HCT116 (cell line): Measurements from ENCODE around the gene FNDC3A. TPM values are rescaled to one million over a fixed set of nuclear protein-coding genes. Genes with fewer than 3 reads are reported as not detected.

Source experiments
- ATAC-seq: fragments of 200-7000 bp; cut with Tn5 transposase; 2 replicates; pipeline ENCODE4 v1.9.1; 2020; ENCODE audit warnings: mild to moderate bottlenecking, moderate library complexity
- BruUV-seq: library from RNA; stranded (reverse); fragments of 400-500 nt; replicated peaks from 2 replicates; lab custom pipeline; 2021; lab: Mats Ljungman, UMichigan
- CTCF ChIA-PET: fragments of 300-600 bp; sonication (Branson Sonifier 250); formaldehyde crosslinking; loops from one replicate; lab custom pipeline; 2021; ENCODE audit warnings: antibody characterized with exemption; lab: Charles Lee
- POLR2A ChIA-PET: fragments of 300-600, 350-600 bp; sonication (Branson Sonifier 250); formaldehyde crosslinking; loops from one replicate; lab custom pipeline; 2021; ENCODE audit warnings: antibody characterized with exemption; lab: Charles Lee
- RAD21 ChIA-PET, 2 experiments: fragments of 300-600 bp; sonication (Branson Sonifier 250); formaldehyde crosslinking; loops; one replicate each; lab custom pipeline; 2023; ENCODE audit warnings: low total read pairs in 2 of 2; ENCODE audit not compliant: uncharacterized antibody in 2 of 2, unreplicated experiment in 2 of 2, low non-redundant PET in 1 of 2; lab: Charles Lee
- DNase-seq: peaks from one replicate; pipeline ENCODE4 v3.0.0-alpha.2; 2010; ENCODE audit warnings: low read depth, low spot score
- H2AFZ ChIP-seq: fragments of 200-600 bp; shearing (Covaris generic), sonication (generic); 2 replicates; pipeline ENCODE4 v1.6.1; 2017; ENCODE audit warnings: low read depth, mixed run types, mixed read lengths, antibody characterized with exemption, low read length; ENCODE audit not compliant: poor library complexity, severe bottlenecking
- H3K27ac ChIP-seq: 2 replicates; pipeline ENCODE4 v1.5.1; 2012; ENCODE audit warnings: low read depth, low read length
- H3K27me3 ChIP-seq: fragments of 200-600 bp; sonication (generic); 2 replicates; pipeline ENCODE4 v1.6.1; 2016; ENCODE audit warnings: mixed run types, low read length, mixed read lengths; ENCODE audit not compliant: insufficient read depth
- H3K36me3 ChIP-seq, 2 experiments: fragments of 200-500 bp in 1 of 2; fragments of 200-600 bp in 1 of 2; sonication (Bioruptor generic) in 1 of 2; sonication (generic) in 1 of 2; 2 replicates each; pipeline versions ENCODE4 v1.5.1 to v1.6.1; 2014 to 2016; ENCODE audit warnings: low read length in 2 of 2, inconsistent platforms in 1 of 2, mixed read lengths in 1 of 2, mixed run types in 1 of 2; ENCODE audit not compliant: insufficient read depth in 2 of 2, control insufficient read depth in 1 of 2
- H3K4me1 ChIP-seq, 2 experiments: fragments of 200-600 bp in 1 of 2; sonication (generic) in 1 of 2; 2 replicates each; pipeline versions ENCODE4 v1.5.1 to v1.6.1; 2012 to 2017; ENCODE audit warnings: low read length in 2 of 2, inconsistent platforms in 1 of 2, mild to moderate bottlenecking in 1 of 2, mixed read lengths in 1 of 2, mixed run types in 1 of 2, moderate library complexity in 1 of 2; ENCODE audit not compliant: insufficient read depth in 2 of 2, control insufficient read depth in 1 of 2
- H3K4me2 ChIP-seq: fragments of 200-600 bp; sonication (generic); 2 replicates; pipeline ENCODE4 v1.6.1; 2017; ENCODE audit warnings: mixed run types, low read length, mixed read lengths
- H3K4me3 ChIP-seq, 2 experiments: fragments of 200-600 bp in 1 of 2; sonication (generic) in 1 of 2; replicated peaks in 1 of 2; 2 replicates each; pipeline ENCODE4 v1.5.1; 2011 to 2016; ENCODE audit warnings: low read length in 2 of 2, control low read depth in 1 of 2, low read depth in 1 of 2, mild to moderate bottlenecking in 1 of 2, mixed read lengths in 1 of 2, mixed run types in 1 of 2
- H3K79me2 ChIP-seq: fragments of 200-600 bp; sonication (generic); 2 replicates; pipeline ENCODE4 v1.6.1; 2017; ENCODE audit warnings: mild to moderate bottlenecking, mixed run types, low read length, moderate library complexity, mixed read lengths; ENCODE audit not compliant: insufficient read depth
- H3K9ac ChIP-seq: fragments of 200-600 bp; sonication (generic); 2 replicates; pipeline ENCODE4 v1.6.1; 2016; ENCODE audit warnings: low read length, mixed read lengths
- H3K9me2 ChIP-seq: fragments of 200-600 bp; sonication (generic), shearing (Covaris generic); 2 replicates; pipeline ENCODE4 v1.6.1; 2017; ENCODE audit warnings: mixed run types, mild to moderate bottlenecking, moderate library complexity; ENCODE audit not compliant: insufficient read depth
- H3K9me3 ChIP-seq, 2 experiments: fragments of 200-500 bp in 1 of 2; fragments of 200-600 bp in 1 of 2; sonication (Bioruptor generic) in 1 of 2; sonication (generic) in 1 of 2; 2 replicates each; pipeline ENCODE4 v1.6.1; 2014 to 2017; ENCODE audit warnings: low read length in 2 of 2, mixed read lengths in 2 of 2, inconsistent platforms in 1 of 2, low read depth in 1 of 2, mild to moderate bottlenecking in 1 of 2, mixed run types in 1 of 2, moderate library complexity in 1 of 2; ENCODE audit not compliant: control insufficient read depth in 1 of 2, insufficient read depth in 1 of 2
- H4K20me1 ChIP-seq: fragments of 200-600 bp; sonication (generic), shearing (Covaris generic); 2 replicates; pipeline ENCODE4 v1.6.1; 2017; ENCODE audit warnings: mixed run types, mild to moderate bottlenecking, moderate library complexity; ENCODE audit not compliant: insufficient read depth
- ATF3 ChIP-seq: IDR thresholded peaks from 2 replicates; pipeline ENCODE4 v1.6.1; 2012
- ELF1 ChIP-seq: IDR thresholded peaks from 2 replicates; pipeline ENCODE4 v1.6.1; 2012; ENCODE audit warnings: low read depth, borderline replicate concordance
- EZH2 ChIP-seq: fragments of 200-600 bp; sonication (generic); IDR thresholded peaks from 2 replicates; pipeline ENCODE4 v1.6.1; 2017; ENCODE audit warnings: antibody characterized with exemption, mixed run types
- FOSL1 ChIP-seq: IDR thresholded peaks from 2 replicates; pipeline ENCODE4 v1.6.1; 2012; ENCODE audit warnings: low read depth
- JUND ChIP-seq: IDR thresholded peaks from 2 replicates; pipeline ENCODE4 v1.6.1; 2012
- POLR2A ChIP-seq: IDR thresholded peaks from 2 replicates; pipeline ENCODE4 v1.7.0; 2011; ENCODE audit warnings: borderline replicate concordance; ENCODE audit not compliant: insufficient read depth, insufficient read length; ENCODE audit errors: extremely low read depth
- POLR2AphosphoS5 ChIP-seq: IDR thresholded peaks from 2 replicates; pipeline ENCODE4 v1.6.1; 2011; ENCODE audit warnings: mild to moderate bottlenecking, low read depth, low read length, moderate library complexity
- REST ChIP-seq: IDR thresholded peaks from 2 replicates; pipeline ENCODE4 v1.6.1; 2012; ENCODE audit warnings: low read depth
- SIN3A ChIP-seq: IDR thresholded peaks from 2 replicates; pipeline ENCODE4 v1.6.1; 2012; ENCODE audit warnings: low read depth
- SP1 ChIP-seq: IDR thresholded peaks from 2 replicates; pipeline ENCODE4 v1.6.1; 2012; ENCODE audit warnings: low read depth
- TCF7L2 ChIP-seq: IDR thresholded peaks from 2 replicates; pipeline ENCODE4 v1.7.0; 2011; ENCODE audit warnings: borderline replicate concordance, inconsistent platforms; ENCODE audit not compliant: insufficient read depth, insufficient read length; ENCODE audit errors: extremely low read depth
- ZNF274 ChIP-seq: fragments of 200-500 bp; sonication (Bioruptor generic); IDR thresholded peaks from 2 replicates; pipeline ENCODE4 v1.6.1; 2014; ENCODE audit warnings: mild to moderate bottlenecking, low read depth, low read length, inconsistent platforms
- intact Hi-C: fragments of 100-400 bp; cut with micrococcal nuclease; formaldehyde crosslinking; loops from 2 replicates; pipeline ENCODE4 v1.10.0; 2022
- total RNA-seq: library from RNA; stranded (reverse); gene quantifications from one replicate; pipeline ENCODE4 v1.2.1, GENCODE V29; 2021; ENCODE audit not compliant: unreplicated experiment
- TF ChIP-seq, protein P1 (sequence below): IDR thresholded peaks from 2 replicates; pipeline ENCODE4 v1.6.1; 2012

FNDC3A gene
- total RNA-seq, 1 experiment from 2014 or later, result 30.5 TPM

GRCh38 chr13:49110122-49110912 is 134.6 kb downstream of the FNDC3A start:
- TSS peak; percentile 90 for BruUV-seq

GRCh38 chr13:49110913-49111170 is 135.1 kb downstream of the FNDC3A start:
- Histone ChIP-seq H3K9me3 (no peaks in the 10 kb centered on the region), H4K20me1 (no peaks in the 10 kb centered on the region), H2AFZ (no peak overlapping the region), H3K27ac (no peak overlapping the region), H3K4me3 (peak overlapping the region; percentile 68), H3K36me3 (no peaks in the 10 kb centered on the region), H3K4me1 (peaks cover 3 to 10% of the 10 kb centered on the region in 2 experiments; a peak in 2 of 4 replicates), H3K4me2 (peak overlapping the region; percentile 71), H3K79me2 (peaks cover 42% of the 10 kb centered on the region), H3K27me3 (no peaks in the 10 kb centered on the region), H3K9me2 (no peaks in the 10 kb centered on the region), H3K9ac (peak overlapping the region; percentile 72)
- DNase-seq (no peak), ATAC-seq (no peak)
- ChIA-PET POLR2A (interaction anchor here (1.1 kb wide), 1 partner anchor 9 kb away, joined by 3 read pairs; no protein-coding TSS in a partner anchor), RAD21 (no interaction called here), CTCF (interaction anchor here (1.3 kb wide), 1 partner anchor 496 kb away, joined by 3 read pairs; no protein-coding TSS in a partner anchor)
- BruUV-seq, result no TSS peak
- TF ChIP-seq FOSL1, result no peak
- no peak for TF ChIP-seq POLR2A
- no peak for TF ChIP-seq TCF7L2
- TF ChIP-seq REST, result no peak
- no peak for TF ChIP-seq ZNF274
- TF ChIP-seq, protein P1, sequence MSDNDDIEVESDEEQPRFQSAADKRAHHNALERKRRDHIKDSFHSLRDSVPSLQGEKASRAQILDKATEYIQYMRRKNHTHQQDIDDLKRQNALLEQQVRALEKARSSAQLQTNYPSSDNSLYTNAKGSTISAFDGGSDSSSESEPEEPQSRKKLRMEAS, result no peak
- no peak for TF ChIP-seq JUND
- TF ChIP-seq POLR2AphosphoS5, result no peak
- no peak for TF ChIP-seq ATF3
- intact Hi-C loops, result no loop called here

More at GRCh38 chr13:49110122-49110912, 134.6 kb downstream of the FNDC3A start:
- Histone ChIP-seq H3K79me2 (peaks cover 37% of the 10 kb centered on the region), H3K4me1 (peaks cover 3 to 10% of the 10 kb centered on the region in 2 experiments; a peak in 2 of 4 replicates), H4K20me1 (no peaks in the 10 kb centered on the region), H2AFZ (peak overlapping the region; percentile 63), H3K9ac (peak overlapping the region; percentile 72)
- CTCF ChIA-PET, result interaction anchor here (1.0 to 1.3 kb wide), 2 partner anchors 11 to 496 kb away, joined by 3 to 5 read pairs; no protein-coding TSS in a partner anchor
- ATAC-seq (peak; percentile 78), DNase-seq (peak; percentile 83)
- intact Hi-C loops, result no loop called here
- POLR2A ChIA-PET, result interaction anchor here (1.1 kb wide), 1 partner anchor 9 kb away, joined by 3 read pairs; no protein-coding TSS in a partner anchor
- TF ChIP-seq, protein P1, result peak; percentile 35; the same call in 1 of the 2 replicates
- 0 out of 2 replicates have a peak, but pooled peaks have one; percentile 55 for TF ChIP-seq SIN3A
- peak; percentile 29; the same call in 1 of the 2 replicates for TF ChIP-seq JUND
- TF ChIP-seq EZH2, result no peak
- peak; percentile 18; the same call in 1 of the 2 replicates for TF ChIP-seq SP1
- TF ChIP-seq ELF1, result peak; percentile 40; the same call in 1 of the 2 replicates
- peak; percentile 60 for TF ChIP-seq POLR2AphosphoS5
- no peak for TF ChIP-seq FOSL1
- TF ChIP-seq POLR2A, result no peak
- TF ChIP-seq, all 23 proteins: peak for 6
- no peaks in the 10 kb centered on the region for H3K9me3 ChIP-seq
- no peaks in the 10 kb centered on the region for H3K27me3 ChIP-seq
- peak overlapping the region; percentile 31; the same call in 1 of the 2 replicates for H3K27ac ChIP-seq
- peak overlapping the region; percentile 71 for H3K4me2 ChIP-seq
- no peaks in the 10 kb centered on the region for H3K9me2 ChIP-seq
- RAD21 ChIA-PET, result no interaction called here
- peak overlapping the region; percentile 68 for H3K4me3 ChIP-seq
- no peaks in the 10 kb centered on the region for H3K36me3 ChIP-seq
